HCT116 (cell line): ENCODE results near the gene SUSD3. TPM values are rescaled to one million over a fixed set of nuclear protein-coding genes. Genes with fewer than 3 reads are reported as not detected.

Experiments
- ATAC-seq: fragments of 200-7000 bp; cut with Tn5 transposase; 2 replicates; pipeline ENCODE4 v1.9.1; 2020; ENCODE audit warnings: mild to moderate bottlenecking, moderate library complexity
- BruUV-seq: library from RNA; stranded (reverse); fragments of 400-500 nt; replicated peaks from 2 replicates; lab custom pipeline; 2021; lab: Mats Ljungman, UMichigan
- CTCF ChIA-PET: fragments of 300-600 bp; sonication (Branson Sonifier 250); formaldehyde crosslinking; loops from one replicate; lab custom pipeline; 2021; ENCODE audit warnings: antibody characterized with exemption; lab: Charles Lee
- POLR2A ChIA-PET: fragments of 300-600, 350-600 bp; sonication (Branson Sonifier 250); formaldehyde crosslinking; loops from one replicate; lab custom pipeline; 2021; ENCODE audit warnings: antibody characterized with exemption; lab: Charles Lee
- RAD21 ChIA-PET, 2 experiments: fragments of 300-600 bp; sonication (Branson Sonifier 250); formaldehyde crosslinking; loops; one replicate each; lab custom pipeline; 2023; ENCODE audit warnings: low total read pairs in 2 of 2; ENCODE audit not compliant: uncharacterized antibody in 2 of 2, unreplicated experiment in 2 of 2, low non-redundant PET in 1 of 2; lab: Charles Lee
- DNase-seq: peaks from one replicate; pipeline ENCODE4 v3.0.0-alpha.2; 2010; ENCODE audit warnings: low read depth, low spot score
- H2AFZ ChIP-seq: fragments of 200-600 bp; shearing (Covaris generic), sonication (generic); 2 replicates; pipeline ENCODE4 v1.6.1; 2017; ENCODE audit warnings: low read depth, mixed run types, mixed read lengths, antibody characterized with exemption, low read length; ENCODE audit not compliant: poor library complexity, severe bottlenecking
- H3K27ac ChIP-seq: 2 replicates; pipeline ENCODE4 v1.5.1; 2012; ENCODE audit warnings: low read depth, low read length
- H3K27me3 ChIP-seq: fragments of 200-600 bp; sonication (generic); 2 replicates; pipeline ENCODE4 v1.6.1; 2016; ENCODE audit warnings: mixed run types, low read length, mixed read lengths; ENCODE audit not compliant: insufficient read depth
- H3K36me3 ChIP-seq, 2 experiments: fragments of 200-500 bp in 1 of 2; fragments of 200-600 bp in 1 of 2; sonication (Bioruptor generic) in 1 of 2; sonication (generic) in 1 of 2; 2 replicates each; pipeline versions ENCODE4 v1.5.1 to v1.6.1; 2014 to 2016; ENCODE audit warnings: low read length in 2 of 2, inconsistent platforms in 1 of 2, mixed read lengths in 1 of 2, mixed run types in 1 of 2; ENCODE audit not compliant: insufficient read depth in 2 of 2, control insufficient read depth in 1 of 2
- H3K4me1 ChIP-seq, 2 experiments: fragments of 200-600 bp in 1 of 2; sonication (generic) in 1 of 2; 2 replicates each; pipeline versions ENCODE4 v1.5.1 to v1.6.1; 2012 to 2017; ENCODE audit warnings: low read length in 2 of 2, inconsistent platforms in 1 of 2, mild to moderate bottlenecking in 1 of 2, mixed read lengths in 1 of 2, mixed run types in 1 of 2, moderate library complexity in 1 of 2; ENCODE audit not compliant: insufficient read depth in 2 of 2, control insufficient read depth in 1 of 2
- H3K4me2 ChIP-seq: fragments of 200-600 bp; sonication (generic); 2 replicates; pipeline ENCODE4 v1.6.1; 2017; ENCODE audit warnings: mixed run types, low read length, mixed read lengths
- H3K4me3 ChIP-seq, 2 experiments: fragments of 200-600 bp in 1 of 2; sonication (generic) in 1 of 2; replicated peaks in 1 of 2; 2 replicates each; pipeline ENCODE4 v1.5.1; 2011 to 2016; ENCODE audit warnings: low read length in 2 of 2, control low read depth in 1 of 2, low read depth in 1 of 2, mild to moderate bottlenecking in 1 of 2, mixed read lengths in 1 of 2, mixed run types in 1 of 2
- H3K79me2 ChIP-seq: fragments of 200-600 bp; sonication (generic); 2 replicates; pipeline ENCODE4 v1.6.1; 2017; ENCODE audit warnings: mild to moderate bottlenecking, mixed run types, low read length, moderate library complexity, mixed read lengths; ENCODE audit not compliant: insufficient read depth
- H3K9ac ChIP-seq: fragments of 200-600 bp; sonication (generic); 2 replicates; pipeline ENCODE4 v1.6.1; 2016; ENCODE audit warnings: low read length, mixed read lengths
- H3K9me2 ChIP-seq: fragments of 200-600 bp; sonication (generic), shearing (Covaris generic); 2 replicates; pipeline ENCODE4 v1.6.1; 2017; ENCODE audit warnings: mixed run types, mild to moderate bottlenecking, moderate library complexity; ENCODE audit not compliant: insufficient read depth
- H3K9me3 ChIP-seq, 2 experiments: fragments of 200-500 bp in 1 of 2; fragments of 200-600 bp in 1 of 2; sonication (Bioruptor generic) in 1 of 2; sonication (generic) in 1 of 2; 2 replicates each; pipeline ENCODE4 v1.6.1; 2014 to 2017; ENCODE audit warnings: low read length in 2 of 2, mixed read lengths in 2 of 2, inconsistent platforms in 1 of 2, low read depth in 1 of 2, mild to moderate bottlenecking in 1 of 2, mixed run types in 1 of 2, moderate library complexity in 1 of 2; ENCODE audit not compliant: control insufficient read depth in 1 of 2, insufficient read depth in 1 of 2
- H4K20me1 ChIP-seq: fragments of 200-600 bp; sonication (generic), shearing (Covaris generic); 2 replicates; pipeline ENCODE4 v1.6.1; 2017; ENCODE audit warnings: mixed run types, mild to moderate bottlenecking, moderate library complexity; ENCODE audit not compliant: insufficient read depth
- EGR1 ChIP-seq: IDR thresholded peaks from 2 replicates; pipeline ENCODE4 v1.6.1; 2012; ENCODE audit warnings: low read depth
- ELF1 ChIP-seq: IDR thresholded peaks from 2 replicates; pipeline ENCODE4 v1.6.1; 2012; ENCODE audit warnings: low read depth, borderline replicate concordance
- EZH2 ChIP-seq: fragments of 200-600 bp; sonication (generic); IDR thresholded peaks from 2 replicates; pipeline ENCODE4 v1.6.1; 2017; ENCODE audit warnings: antibody characterized with exemption, mixed run types
- POLR2AphosphoS5 ChIP-seq: IDR thresholded peaks from 2 replicates; pipeline ENCODE4 v1.6.1; 2011; ENCODE audit warnings: mild to moderate bottlenecking, low read depth, low read length, moderate library complexity
- RAD21 ChIP-seq: IDR thresholded peaks from 2 replicates; pipeline ENCODE4 v1.6.1; 2012; ENCODE audit warnings: low read depth, mild to moderate bottlenecking
- SRF ChIP-seq: IDR thresholded peaks from 2 replicates; pipeline ENCODE4 v1.6.1; 2012; ENCODE audit warnings: low read depth
- ZFX ChIP-seq: fragments of 450-650 bp; IDR thresholded peaks from 2 replicates; pipeline ENCODE4 v1.6.1; 2017
- intact Hi-C: fragments of 100-400 bp; cut with micrococcal nuclease; formaldehyde crosslinking; loops from 2 replicates; pipeline ENCODE4 v1.10.0; 2022
- total RNA-seq: library from RNA; stranded (reverse); gene quantifications from one replicate; pipeline ENCODE4 v1.2.1, GENCODE V29; 2021; ENCODE audit not compliant: unreplicated experiment
- TF ChIP-seq, protein P1 (sequence below): IDR thresholded peaks from 2 replicates; pipeline ENCODE4 v1.6.1; 2011; ENCODE audit warnings: mild to moderate bottlenecking, low read length, moderate library complexity; ENCODE audit not compliant: insufficient replicate concordance; ENCODE audit errors: extremely low read depth

Gene SUSD3
- total RNA-seq, 1 experiment from 2014 or later, result 11.3 TPM

DNA sequence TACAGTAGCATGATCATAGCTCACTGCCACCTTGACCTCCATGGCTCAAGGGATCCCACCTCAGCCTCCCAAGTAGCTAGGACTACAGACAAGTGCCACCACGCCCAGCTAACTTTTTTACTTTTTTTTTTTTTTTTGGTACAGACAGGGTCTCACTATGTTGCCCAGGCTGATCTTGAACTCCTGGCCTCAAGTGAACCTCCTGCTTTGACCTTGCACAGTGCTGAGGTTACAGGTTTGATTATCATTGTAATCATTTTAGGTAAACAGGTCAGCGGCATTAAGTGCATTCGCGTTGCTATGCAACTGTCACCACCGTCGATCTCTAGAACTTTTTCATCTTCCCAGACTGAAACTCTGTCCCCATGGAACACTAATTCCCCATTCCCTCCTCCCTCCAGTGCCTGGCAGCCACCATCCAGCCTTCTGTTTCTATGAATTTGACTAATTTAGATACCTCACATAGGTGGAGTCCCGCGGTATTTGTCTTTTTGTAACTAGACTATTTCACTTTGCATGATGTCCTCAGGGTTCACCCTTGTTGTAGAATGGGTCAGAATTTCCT, 31.7 kb downstream of the SUSD3 start:
- RAD21 ChIA-PET, result no interaction called here
- CTCF ChIA-PET, result no interaction called here
- no peak overlapping the region for H2AFZ ChIP-seq
- H3K27me3 ChIP-seq, result no peaks in the 10 kb centered on the region
- peaks cover 0 to 8% of the 10 kb centered on the region in 2 experiments; a peak in 1 of 4 replicates for H3K36me3 ChIP-seq
- no peak overlapping the region for H3K4me2 ChIP-seq
- peaks cover 0 to 21% of the 10 kb centered on the region in 2 experiments; a peak in 2 of 4 replicates for H3K9me3 ChIP-seq
- no peak overlapping the region for H3K9ac ChIP-seq
- no peaks in the 10 kb centered on the region for H3K79me2 ChIP-seq
- no peak for ATAC-seq
- POLR2A ChIA-PET, result no interaction called here
- TF ChIP-seq EZH2 (no peak), ELF1 (no peak), POLR2AphosphoS5 (no peak), RAD21 (no peak), ZFX (no peak), SRF (no peak), EGR1 (no peak)
- TF ChIP-seq, protein P1, sequence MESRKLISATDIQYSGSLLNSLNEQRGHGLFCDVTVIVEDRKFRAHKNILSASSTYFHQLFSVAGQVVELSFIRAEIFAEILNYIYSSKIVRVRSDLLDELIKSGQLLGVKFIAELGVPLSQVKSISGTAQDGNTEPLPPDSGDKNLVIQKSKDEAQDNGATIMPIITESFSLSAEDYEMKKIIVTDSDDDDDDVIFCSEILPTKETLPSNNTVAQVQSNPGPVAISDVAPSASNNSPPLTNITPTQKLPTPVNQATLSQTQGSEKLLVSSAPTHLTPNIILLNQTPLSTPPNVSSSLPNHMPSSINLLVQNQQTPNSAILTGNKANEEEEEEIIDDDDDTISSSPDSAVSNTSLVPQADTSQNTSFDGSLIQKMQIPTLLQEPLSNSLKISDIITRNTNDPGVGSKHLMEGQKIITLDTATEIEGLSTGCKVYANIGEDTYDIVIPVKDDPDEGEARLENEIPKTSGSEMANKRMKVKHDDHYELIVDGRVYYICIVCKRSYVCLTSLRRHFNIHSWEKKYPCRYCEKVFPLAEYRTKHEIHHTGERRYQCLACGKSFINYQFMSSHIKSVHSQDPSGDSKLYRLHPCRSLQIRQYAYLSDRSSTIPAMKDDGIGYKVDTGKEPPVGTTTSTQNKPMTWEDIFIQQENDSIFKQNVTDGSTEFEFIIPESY, result no peak
- no TSS peak for BruUV-seq
- no peak for DNase-seq
- no peak overlapping the region for H3K27ac ChIP-seq
- no peak overlapping the region for H3K4me3 ChIP-seq
- no peaks in the 10 kb centered on the region for H3K9me2 ChIP-seq
- H3K4me1 ChIP-seq, result peaks cover 12 to 43% of the 10 kb centered on the region in 2 experiments
- intact Hi-C loops, result no loop called here
- H4K20me1 ChIP-seq, result no peaks in the 10 kb centered on the region
